Measurements from ENCODE around the gene CHRNA7. TPM values are rescaled to one million over a fixed set of nuclear protein-coding genes. Genes with fewer than 3 reads are reported as not detected.

The CHRNA7 gene
- total and polyA plus RNA-seq, 2 experiments from 2014 or later: not detected

DNA sequence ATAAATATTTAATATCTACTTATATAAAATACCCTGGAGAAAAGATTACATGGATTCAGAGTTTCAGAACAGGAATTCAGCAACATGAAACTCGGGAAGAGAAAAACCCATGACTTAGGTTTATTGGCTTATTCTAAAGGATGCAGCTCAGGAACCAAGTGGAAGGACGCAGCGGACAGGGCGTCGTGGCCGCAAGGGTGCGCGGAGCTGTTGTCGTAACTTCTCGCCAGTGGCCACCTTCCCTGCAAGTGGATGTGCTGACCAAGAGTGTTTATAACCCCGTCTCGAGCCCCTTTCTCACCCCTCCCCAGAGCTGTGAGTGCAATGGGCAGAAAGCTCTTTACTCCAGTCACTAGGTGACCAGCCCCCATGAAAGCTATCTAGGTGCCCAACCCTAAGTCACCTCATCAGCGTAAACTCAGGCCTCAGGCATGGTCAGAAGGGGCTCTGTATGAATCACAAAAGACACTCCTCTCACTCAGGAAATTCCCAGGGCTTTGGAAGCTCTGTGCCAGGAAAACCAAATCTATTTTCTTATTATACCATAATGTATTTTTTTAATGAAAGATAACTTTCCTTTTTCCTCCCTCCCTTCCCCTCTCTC is 77.3 kb downstream of the CHRNA7 start:
- no peak for DNase-seq

DNA sequence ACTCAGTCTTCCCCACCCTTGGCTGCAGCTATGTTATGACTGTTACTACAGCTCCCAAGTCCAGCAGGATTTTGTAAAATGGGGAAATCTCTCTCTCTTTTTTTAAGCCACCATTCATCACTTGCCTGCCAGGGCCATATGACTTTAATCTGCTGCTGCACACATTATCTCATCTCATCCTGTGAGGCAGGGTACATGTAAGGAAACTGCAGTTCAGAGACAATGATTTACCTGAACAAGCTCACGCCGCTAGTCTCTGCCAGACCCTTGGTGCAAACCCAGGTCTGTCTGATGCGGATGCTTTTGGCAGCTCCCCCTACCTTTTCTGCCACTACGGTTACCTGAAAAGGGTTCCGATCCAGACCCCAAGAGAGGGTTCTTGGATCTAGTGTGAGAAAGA is 78.3 kb downstream of the CHRNA7 start:
- Histone ChIP-seq H3K27ac (no peak overlapping the region), H3K27me3 (replicated peaks; ENCODE audit: insufficient read depth) (no peaks in the 10 kb centered on the region), H3F3A (ENCODE audit: insufficient read depth) (no peaks in the 10 kb centered on the region), H3K4me3 (no peak overlapping the region), H3K4me2 (ENCODE audit: unreplicated experiment) (no peak overlapping the region), H3K4me1 (ENCODE audit: insufficient read depth) (no peaks in the 10 kb centered on the region), H3K9me2 (ENCODE audit: insufficient read depth) (no peaks in the 10 kb centered on the region), H3K9ac (no peak overlapping the region), H3K9me3 (ENCODE audit: low read depth) (no peaks in the 10 kb centered on the region), H2AFZ (no peak overlapping the region), H4K20me1 (ENCODE audit: insufficient read depth) (no peaks in the 10 kb centered on the region), H3K36me3 (ENCODE audit: low read depth) (no peaks in the 10 kb centered on the region), H3K79me2 (ENCODE audit: insufficient read depth) (no peaks in the 10 kb centered on the region)
- WGBS, 2 experiments (ENCODE audit: low coverage in 1 of 2, low lambda C conversion rate in 2 of 2, missing lambda C conversion rate in 2 of 2): 17 to 20% methylated on average over 5 of the region's 5 CpGs
- in situ Hi-C loops (cut with MboI): no loop called here
- TF ChIP-seq EZH2 (IDR thresholded peaks at IDR 0.05; ENCODE audit: insufficient read depth, poor library complexity, severe bottlenecking): no peak
- no peak for TF ChIP-seq EZH2phosphoT487 (IDR thresholded peaks at IDR 0.05; ENCODE audit: insufficient read depth, low read depth)
- DNase-seq: no peak

More for the DNA sequence above, 77.3 kb downstream of the CHRNA7 start:
- Histone ChIP-seq H3K9me2 (ENCODE audit: insufficient read depth) (no peaks in the 10 kb centered on the region), H3K79me2 (ENCODE audit: insufficient read depth) (no peaks in the 10 kb centered on the region), H3F3A (ENCODE audit: insufficient read depth) (no peaks in the 10 kb centered on the region), H3K4me2 (ENCODE audit: unreplicated experiment) (no peak overlapping the region), H3K4me1 (ENCODE audit: insufficient read depth) (no peaks in the 10 kb centered on the region), H3K36me3 (ENCODE audit: low read depth) (no peaks in the 10 kb centered on the region), H3K9me3 (ENCODE audit: low read depth) (no peaks in the 10 kb centered on the region), H3K4me3 (no peak overlapping the region), H3K27ac (no peak overlapping the region), H4K20me1 (ENCODE audit: insufficient read depth) (no peaks in the 10 kb centered on the region), H2AFZ (no peak overlapping the region), H3K9ac (no peak overlapping the region), H3K27me3 (replicated peaks; ENCODE audit: insufficient read depth) (no peaks in the 10 kb centered on the region)
- in situ Hi-C loops (cut with MboI): no loop called here
- WGBS, 2 experiments (ENCODE audit: low coverage in 1 of 2, low lambda C conversion rate in 2 of 2, missing lambda C conversion rate in 2 of 2): 62 to 65% methylated on average over 13 of the region's 13 CpGs
- TF ChIP-seq EZH2phosphoT487 (IDR thresholded peaks at IDR 0.05; ENCODE audit: insufficient read depth, low read depth): no peak
- TF ChIP-seq EZH2 (IDR thresholded peaks at IDR 0.05; ENCODE audit: insufficient read depth, poor library complexity, severe bottlenecking): no peak

DNA sequence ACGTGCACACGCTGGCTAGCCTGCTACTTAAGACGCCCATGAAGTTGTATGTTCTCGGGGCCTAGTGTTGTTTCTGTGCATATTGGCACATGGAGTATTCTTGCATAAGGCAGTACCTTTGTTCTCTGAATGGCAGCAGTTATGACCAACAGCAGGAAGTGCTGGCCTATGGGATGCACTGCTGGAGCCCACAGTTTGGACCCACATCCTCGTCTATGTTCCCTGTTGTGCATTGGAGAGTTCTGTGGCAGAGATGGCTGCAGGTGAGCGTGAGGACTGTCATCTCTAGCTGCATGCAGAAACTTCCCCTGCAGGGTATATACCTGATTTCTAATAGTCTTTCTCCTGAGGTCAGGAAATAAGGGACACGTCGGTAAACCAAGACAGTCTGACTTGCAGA is 81.8 kb downstream of the CHRNA7 start:
- TF ChIP-seq EZH2 (IDR thresholded peaks at IDR 0.05; ENCODE audit: insufficient read depth, poor library complexity, severe bottlenecking): no peak
- Histone ChIP-seq H3K79me2 (ENCODE audit: insufficient read depth) (no peaks in the 10 kb centered on the region), H3F3A (ENCODE audit: insufficient read depth) (no peaks in the 10 kb centered on the region), H2AFZ (no peak overlapping the region), H3K4me1 (ENCODE audit: insufficient read depth) (no peaks in the 10 kb centered on the region), H3K27ac (no peak overlapping the region), H3K27me3 (replicated peaks; ENCODE audit: insufficient read depth) (no peaks in the 10 kb centered on the region), H3K9me2 (ENCODE audit: insufficient read depth) (no peaks in the 10 kb centered on the region), H3K9ac (no peak overlapping the region), H3K4me3 (no peak overlapping the region), H4K20me1 (ENCODE audit: insufficient read depth) (no peaks in the 10 kb centered on the region), H3K36me3 (ENCODE audit: low read depth) (no peaks in the 10 kb centered on the region), H3K9me3 (ENCODE audit: low read depth) (no peaks in the 10 kb centered on the region), H3K4me2 (ENCODE audit: unreplicated experiment) (no peak overlapping the region)
- 26 to 31% methylated on average over 8 of the region's 8 CpGs for WGBS, 2 experiments (ENCODE audit: low coverage in 1 of 2, low lambda C conversion rate in 2 of 2, missing lambda C conversion rate in 2 of 2)
- in situ Hi-C loops (cut with MboI): no loop called here
- no peak for DNase-seq

DNA sequence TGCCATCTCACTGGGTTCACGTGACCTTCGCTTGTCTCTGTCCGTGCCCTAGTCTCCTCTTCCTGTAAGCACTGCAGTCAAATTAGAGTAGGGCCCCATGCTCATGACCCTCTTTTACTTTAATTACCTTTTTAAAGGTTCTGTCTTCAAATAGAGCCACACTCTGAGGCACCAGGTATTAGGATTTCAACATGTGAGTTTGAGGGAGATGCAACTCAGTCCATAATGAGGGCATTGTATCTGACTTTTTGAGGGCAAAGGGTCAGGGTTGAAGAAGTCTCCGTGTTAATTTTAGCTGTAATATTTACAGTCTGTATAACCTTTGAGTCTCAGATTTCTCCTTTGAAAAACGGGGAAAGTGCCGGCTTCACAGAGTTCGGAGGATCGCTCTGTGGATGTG is 82.9 kb downstream of the CHRNA7 start:
- Histone ChIP-seq H3K4me3 (no peak overlapping the region), H3K79me2 (ENCODE audit: insufficient read depth) (no peaks in the 10 kb centered on the region), H3K4me1 (ENCODE audit: insufficient read depth) (no peaks in the 10 kb centered on the region), H3K36me3 (ENCODE audit: low read depth) (no peaks in the 10 kb centered on the region), H2AFZ (no peak overlapping the region), H3K27me3 (replicated peaks; ENCODE audit: insufficient read depth) (no peaks in the 10 kb centered on the region), H3K4me2 (ENCODE audit: unreplicated experiment) (no peak overlapping the region), H3F3A (ENCODE audit: insufficient read depth) (no peaks in the 10 kb centered on the region), H3K9me3 (ENCODE audit: low read depth) (no peaks in the 10 kb centered on the region), H3K9me2 (ENCODE audit: insufficient read depth) (no peaks in the 10 kb centered on the region), H3K9ac (no peak overlapping the region), H4K20me1 (ENCODE audit: insufficient read depth) (no peaks in the 10 kb centered on the region), H3K27ac (no peak overlapping the region)
- TF ChIP-seq EZH2 (IDR thresholded peaks at IDR 0.05; ENCODE audit: insufficient read depth, poor library complexity, severe bottlenecking) (no peak), EZH2phosphoT487 (IDR thresholded peaks at IDR 0.05; ENCODE audit: insufficient read depth, low read depth) (no peak)
- 21 to 22% methylated on average over 8 of the region's 8 CpGs for WGBS, 2 experiments (ENCODE audit: low coverage in 1 of 2, low lambda C conversion rate in 2 of 2, missing lambda C conversion rate in 2 of 2)
- no peak for DNase-seq
- in situ Hi-C loops (cut with MboI): no loop called here

DNA sequence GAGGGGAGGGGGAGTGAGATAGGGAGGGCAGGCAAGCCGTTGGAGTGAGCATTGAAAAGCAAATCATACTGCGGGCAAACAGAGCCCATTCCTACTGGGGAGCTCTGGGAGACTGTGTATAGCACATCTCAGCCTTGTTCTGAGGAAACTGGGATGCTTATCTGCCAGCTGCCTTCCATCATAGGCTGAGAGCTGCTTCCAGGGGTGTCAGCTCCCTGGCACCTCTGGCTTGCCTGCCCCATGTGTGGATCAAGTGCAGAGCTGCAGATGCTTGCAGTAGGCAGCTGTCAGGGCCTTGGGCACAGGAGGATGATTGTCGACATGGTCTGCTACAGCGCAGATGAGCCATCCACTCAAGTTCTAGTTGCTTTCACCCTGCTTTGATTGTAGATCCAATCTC is 86.8 kb downstream of the CHRNA7 start:
- no peaks in the 10 kb centered on the region for H3K79me2 ChIP-seq (ENCODE audit: insufficient read depth)
- TF ChIP-seq EZH2 (IDR thresholded peaks at IDR 0.05; ENCODE audit: insufficient read depth, poor library complexity, severe bottlenecking) (no peak), EZH2phosphoT487 (IDR thresholded peaks at IDR 0.05; ENCODE audit: insufficient read depth, low read depth) (no peak)
- no peak overlapping the region for H3K4me3 ChIP-seq
- no peaks in the 10 kb centered on the region for H4K20me1 ChIP-seq (ENCODE audit: insufficient read depth)
- no peaks in the 10 kb centered on the region for H3K27me3 ChIP-seq (replicated peaks; ENCODE audit: insufficient read depth)
- H2AFZ ChIP-seq: no peak overlapping the region
- H3K4me1 ChIP-seq (ENCODE audit: insufficient read depth): no peaks in the 10 kb centered on the region
- H3F3A ChIP-seq (ENCODE audit: insufficient read depth): no peaks in the 10 kb centered on the region
- H3K36me3 ChIP-seq (ENCODE audit: low read depth): no peaks in the 10 kb centered on the region
- H3K27ac ChIP-seq: no peak overlapping the region
- no peak overlapping the region for H3K4me2 ChIP-seq (ENCODE audit: unreplicated experiment)
- DNase-seq: no peak
- no peaks in the 10 kb centered on the region for H3K9me2 ChIP-seq (ENCODE audit: insufficient read depth)
- H3K9ac ChIP-seq: no peak overlapping the region
- no peaks in the 10 kb centered on the region for H3K9me3 ChIP-seq (ENCODE audit: low read depth)
- 19 to 24% methylated on average over 4 of the region's 4 CpGs for WGBS, 2 experiments (ENCODE audit: low coverage in 1 of 2, low lambda C conversion rate in 2 of 2, missing lambda C conversion rate in 2 of 2)
- in situ Hi-C loops (cut with MboI): no loop called here

All from GM23248 (cell line).